Cardiac muscle cell (in vitro differentiated cells and primary cell): ENCODE results near the gene ABCB6. TPM values are rescaled to one million over a fixed set of nuclear protein-coding genes. Genes with fewer than 3 reads are reported as not detected.

Experiments used
- DNase-seq, 2 donors: peaks; one replicate each; pipeline versions ENCODE4 v3.0.0 to v3.0.0-alpha.2; 2010 to 2017; ENCODE audit warnings: low read depth in 1 of 2, low spot score in 1 of 2
- H3K27ac ChIP-seq: fragments of 200-600 bp; sonication (generic); 2 replicates; pipeline ENCODE4 v1.5.1; 2016
- H3K27me3 ChIP-seq: fragments of 200-600 bp; sonication (generic); 2 replicates; pipeline ENCODE4 v1.6.0; 2016; ENCODE audit warnings: control low read depth
- H3K36me3 ChIP-seq: fragments of 200-600 bp; sonication (generic); 2 replicates; pipeline ENCODE4 v1.5.1; 2016; ENCODE audit warnings: control low read depth
- H3K4me1 ChIP-seq: fragments of 200-600 bp; sonication (generic); 2 replicates; pipeline ENCODE4 v1.8.1; 2017; ENCODE audit warnings: low read depth, mild to moderate bottlenecking, mixed run types
- H3K4me3 ChIP-seq: fragments of 200-600 bp; sonication (generic); 2 replicates; pipeline ENCODE4 v1.5.1; 2016; ENCODE audit warnings: mild to moderate bottlenecking
- H3K9me3 ChIP-seq: fragments of 200-600 bp; sonication (generic); 2 replicates; pipeline ENCODE4 v1.5.1; 2017; ENCODE audit warnings: low read depth, mild to moderate bottlenecking, control low read depth
- CTCF ChIP-seq: IDR thresholded peaks from 2 replicates; pipeline ENCODE4 v1.5.1; 2012; ENCODE audit warnings: low read depth, mild to moderate bottlenecking, low read length
- polyA plus RNA-seq: library from polyadenylated mRNA; unstranded; fragments of >200 nt; fragmentation: Nextera tagmentation; extraction: Ambion mirVana; gene quantifications from 2 replicates; pipeline ENCODE4 v1.2.1, GENCODE V29; 2016
- total RNA-seq: library from RNA; depleted of rRNA; stranded (reverse); fragments of >200 nt; gene quantifications from 2 replicates; pipeline ENCODE4 v1.2.3, GENCODE V29; 2016

The ABCB6 gene
- total and polyA plus RNA-seq, 2 experiments from 2014 or later = 9.6 to 32.9 TPM

GRCh38 chr2:219254590-219255201, 35.9 kb upstream of the ABCB6 start:
- no peaks in the 10 kb centered on the region for H3K9me3 ChIP-seq
- H3K27me3 ChIP-seq = peaks cover 82% of the 10 kb centered on the region
- TF ChIP-seq CTCF = no peak
- no peaks in the 10 kb centered on the region for H3K36me3 ChIP-seq
- peak overlapping the region; percentile 33 for H3K4me3 ChIP-seq
- H3K4me1 ChIP-seq = peaks cover 12% of the 10 kb centered on the region
- no peak for DNase-seq
- H3K27ac ChIP-seq = no peak overlapping the region

- DNase-seq = peak; percentile 62 to 63
- no peak within 1 kb of the TSS for H3K27ac ChIP-seq
- TF ChIP-seq CTCF = no peak
- peak within 1 kb of the TSS; percentile 33 for H3K4me3 ChIP-seq
- no peaks in the 10 kb centered on the region for H3K9me3 ChIP-seq
- peaks cover 12% of the 10 kb centered on the region for H3K4me1 ChIP-seq
- peaks cover 76% of the 10 kb centered on the region for H3K27me3 ChIP-seq
- no peaks in the 10 kb centered on the region for H3K36me3 ChIP-seq
These were observed 35.2 kb upstream of the ABCB6 start, which contains the start of gene TUBA4A for GRCh38 chr2:219253753-219254589. Gene TUBA4A (minus strand): TSS chr2:219253918. CDS start chr2:219253858, 60 bp downstream.

GRCh38 chr2:219252900-219253752, 34.4 kb upstream of the ABCB6 start, which contains the start of gene TUBA4B:
Gene TUBA4B (plus strand): TSS chr2:219253243. CDS start chr2:219253408, 165 bp downstream.
- no peak for DNase-seq
- Histone ChIP-seq H3K36me3 (no peaks in the 10 kb centered on the region), H3K4me3 (peak within 1 kb of the TSS; percentile 33), H3K27me3 (peaks cover 69% of the 10 kb centered on the region), H3K4me1 (peaks cover 12% of the 10 kb centered on the region), H3K9me3 (no peaks in the 10 kb centered on the region), H3K27ac (no peak within 1 kb of the TSS)
- no peak for TF ChIP-seq CTCF

GRCh38 chr2:219252570-219252899, 33.8 kb upstream of the ABCB6 start:
- DNase-seq = no peak
- Histone ChIP-seq H3K27me3 (peaks cover 64% of the 10 kb centered on the region), H3K4me3 (no peak overlapping the region), H3K4me1 (peaks cover 12% of the 10 kb centered on the region), H3K36me3 (no peaks in the 10 kb centered on the region), H3K9me3 (no peaks in the 10 kb centered on the region), H3K27ac (no peak overlapping the region)
- TF ChIP-seq CTCF = no peak

GRCh38 chr2:219252084-219252483, 33.3 kb upstream of the ABCB6 start:
- Histone ChIP-seq H3K36me3 (no peaks in the 10 kb centered on the region), H3K4me1 (peaks cover 12% of the 10 kb centered on the region), H3K27me3 (peaks cover 59% of the 10 kb centered on the region), H3K9me3 (no peaks in the 10 kb centered on the region), H3K4me3 (no peak overlapping the region), H3K27ac (no peak overlapping the region)
- no peak for TF ChIP-seq CTCF
- DNase-seq = no peak
